ENCODE measurements around the gene CLTCL1. TPM values are rescaled to one million over a fixed set of nuclear protein-coding genes. Genes with fewer than 3 reads are reported as not detected.

The CLTCL1 gene
- total RNA-seq (2014; rRNA removed; shearing (Covaris generic)), result 13.4 and 15.1 TPM in 2 replicates
- polyA plus RNA-seq (2016; fragmentation: Nextera tagmentation; extraction: Ambion mirVana), result 5.4 and 6.6 TPM in 2 replicates
- long read RNA-seq, partial matches to known transcripts, result 1 of 1 reads
- long read RNA-seq, other reads (novel, unspliced or antisense), result 0 of 1 reads

DNA sequence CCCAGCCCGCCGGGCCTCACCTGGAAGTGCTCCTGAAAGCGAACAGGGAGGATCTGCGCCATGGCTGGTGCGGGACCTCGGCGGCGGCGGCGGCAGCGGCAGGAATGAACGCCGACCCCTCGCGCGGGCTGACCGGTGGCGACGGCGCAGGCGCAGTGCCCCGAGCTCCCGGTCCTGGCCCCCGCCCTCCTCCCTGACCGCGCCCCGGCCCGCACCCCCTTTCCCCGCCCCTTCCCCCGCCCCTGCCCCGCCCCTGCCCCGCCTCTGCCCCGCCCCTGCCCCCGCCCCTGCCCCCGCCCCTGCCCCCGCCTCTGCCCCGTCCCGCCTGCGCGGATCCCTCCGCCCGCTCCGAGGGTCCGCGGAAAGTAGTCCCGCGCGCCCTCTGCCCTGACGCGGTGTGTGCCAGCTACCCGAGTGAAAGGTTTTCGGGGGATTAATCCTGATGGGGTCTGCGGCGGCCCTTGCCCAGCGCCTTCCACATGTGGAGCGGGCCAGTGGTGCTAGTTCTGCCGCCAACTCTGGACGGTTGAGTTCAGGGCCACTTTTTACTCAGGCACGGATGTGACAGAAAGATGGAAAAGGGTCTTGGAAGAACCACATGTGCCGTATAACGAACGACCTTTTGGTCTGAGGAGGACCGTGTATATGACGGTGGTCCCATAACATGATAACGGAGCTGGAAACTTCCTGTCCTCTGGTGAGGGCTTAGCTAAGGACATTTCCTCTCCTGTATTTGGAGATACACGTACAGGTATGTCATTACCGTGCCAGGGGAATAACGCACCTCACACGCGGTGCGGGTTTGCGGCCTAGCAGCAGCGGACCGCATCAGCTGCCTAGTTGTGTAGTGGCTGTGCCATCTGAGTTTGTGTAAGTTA is at the start of gene CLTCL1:
TSS of gene CLTCL1 (minus strand) at position 140 of the 878 bp plus-strand sequence. CDS start at position 62, 78 bp downstream.
- ATAC-seq (peak; percentile 60), DNase-seq (ENCODE audit: low spot score) (peak; percentile 89)
- Histone ChIP-seq H4K20me1 (replicated peaks; ENCODE audit: insufficient read depth) (no peaks in the 10 kb centered on the region), H3K4me3 (peak within 1 kb of the TSS; percentile 90), H3K4me1 (ENCODE audit: insufficient read depth) (peaks cover 32% of the 10 kb centered on the region), H3K79me2 (replicated peaks; ENCODE audit: insufficient read depth) (0 out of 2 replicates have a peak, but pooled peaks cover 4% of the 10 kb centered on the region), H3F3A (replicated peaks; ENCODE audit: low read depth) (peaks cover 3% of the 10 kb centered on the region; the same call in 1 of the 2 replicates), H3K27me3 (ENCODE audit: insufficient read depth) (peaks cover 16% of the 10 kb centered on the region), H3K36me3 (ENCODE audit: insufficient read depth) (no peaks in the 10 kb centered on the region), H3K27ac (ENCODE audit: low read depth) (no peak within 1 kb of the TSS), H2AFZ (peak within 1 kb of the TSS; percentile 100), H3K4me2 (peak within 1 kb of the TSS; percentile 99), H3K9me2 (ENCODE audit: insufficient read depth) (no peaks in the 10 kb centered on the region)
- Mint-ChIP-seq H3K27ac (no peak within 1 kb of the TSS), H3K4me1 (peaks cover 32% of the 10 kb centered on the region), H3K27me3 (ENCODE audit: insufficient read depth, low read depth, poor library complexity) (peaks cover 21% of the 10 kb centered on the region), H3K4me3 (peak within 1 kb of the TSS; percentile 90), H3K36me3 (ENCODE audit: low read depth) (no peaks in the 10 kb centered on the region; the same call in 2 of the 3 replicates), H3K9me3 (no peaks in the 10 kb centered on the region; the same call in 2 of the 3 replicates)
- peak; percentile 72 for TF ChIP-seq POLR2AphosphoS5 (IDR thresholded peaks at IDR 0.05; ENCODE audit: low read depth)
- TF ChIP-seq, protein P1, sequence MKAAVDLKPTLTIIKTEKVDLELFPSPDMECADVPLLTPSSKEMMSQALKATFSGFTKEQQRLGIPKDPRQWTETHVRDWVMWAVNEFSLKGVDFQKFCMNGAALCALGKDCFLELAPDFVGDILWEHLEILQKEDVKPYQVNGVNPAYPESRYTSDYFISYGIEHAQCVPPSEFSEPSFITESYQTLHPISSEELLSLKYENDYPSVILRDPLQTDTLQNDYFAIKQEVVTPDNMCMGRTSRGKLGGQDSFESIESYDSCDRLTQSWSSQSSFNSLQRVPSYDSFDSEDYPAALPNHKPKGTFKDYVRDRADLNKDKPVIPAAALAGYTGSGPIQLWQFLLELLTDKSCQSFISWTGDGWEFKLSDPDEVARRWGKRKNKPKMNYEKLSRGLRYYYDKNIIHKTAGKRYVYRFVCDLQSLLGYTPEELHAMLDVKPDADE (IDR thresholded peaks at IDR 0.05), result no peak; the same call in 1 of the 2 replicates

DNA sequence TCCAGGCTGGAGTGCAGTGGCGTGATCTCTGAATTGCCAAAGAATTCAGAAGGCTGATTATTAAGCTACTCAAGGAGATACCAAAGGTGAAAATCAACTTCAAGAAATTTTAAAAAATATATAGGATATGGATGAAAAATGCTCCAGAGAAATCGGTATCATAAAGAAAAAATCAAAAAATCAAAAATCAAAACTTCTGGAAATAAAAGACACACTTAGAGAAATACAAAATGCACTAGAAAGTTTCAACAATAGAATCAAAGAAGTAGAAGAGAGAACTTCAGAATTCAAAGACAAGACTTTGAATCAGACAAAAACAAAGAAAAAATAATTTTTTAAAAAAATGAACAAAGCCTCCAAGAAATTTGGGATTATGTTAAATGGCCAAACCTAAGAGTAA is 45.6 kb upstream of the CLTCL1 start:
- no peak overlapping the region for H3K27ac Mint-ChIP-seq
- Histone ChIP-seq H3K27ac (ENCODE audit: low read depth) (no peak overlapping the region), H3K4me2 (no peak overlapping the region), H3K4me1 (ENCODE audit: insufficient read depth) (no peaks in the 10 kb centered on the region), H3K79me2 (replicated peaks; ENCODE audit: insufficient read depth) (0 out of 2 replicates have a peak, but pooled peaks cover 12% of the 10 kb centered on the region), H2AFZ (no peak overlapping the region), H3K4me3 (no peak overlapping the region), H3K27me3 (ENCODE audit: insufficient read depth) (no peaks in the 10 kb centered on the region), H3K9me2 (ENCODE audit: insufficient read depth) (no peaks in the 10 kb centered on the region), H4K20me1 (replicated peaks; ENCODE audit: insufficient read depth) (no peaks in the 10 kb centered on the region; the same call in 1 of the 2 replicates), H3K36me3 (ENCODE audit: insufficient read depth) (peaks cover 4% of the 10 kb centered on the region; the same call in 1 of the 2 replicates), H3F3A (replicated peaks; ENCODE audit: low read depth) (no peaks in the 10 kb centered on the region)
- H3K9me3 Mint-ChIP-seq, result no peaks in the 10 kb centered on the region; the same call in 2 of the 3 replicates
- H3K36me3 Mint-ChIP-seq (ENCODE audit: low read depth), result peaks cover 81% of the 10 kb centered on the region
- H3K27me3 Mint-ChIP-seq (ENCODE audit: insufficient read depth, low read depth, poor library complexity), result peaks cover 4% of the 10 kb centered on the region
- no peak for DNase-seq (ENCODE audit: low spot score)
- no peak overlapping the region for H3K4me3 Mint-ChIP-seq
- no peak for ATAC-seq
- H3K4me1 Mint-ChIP-seq, result no peaks in the 10 kb centered on the region
- TF ChIP-seq, protein P2, sequence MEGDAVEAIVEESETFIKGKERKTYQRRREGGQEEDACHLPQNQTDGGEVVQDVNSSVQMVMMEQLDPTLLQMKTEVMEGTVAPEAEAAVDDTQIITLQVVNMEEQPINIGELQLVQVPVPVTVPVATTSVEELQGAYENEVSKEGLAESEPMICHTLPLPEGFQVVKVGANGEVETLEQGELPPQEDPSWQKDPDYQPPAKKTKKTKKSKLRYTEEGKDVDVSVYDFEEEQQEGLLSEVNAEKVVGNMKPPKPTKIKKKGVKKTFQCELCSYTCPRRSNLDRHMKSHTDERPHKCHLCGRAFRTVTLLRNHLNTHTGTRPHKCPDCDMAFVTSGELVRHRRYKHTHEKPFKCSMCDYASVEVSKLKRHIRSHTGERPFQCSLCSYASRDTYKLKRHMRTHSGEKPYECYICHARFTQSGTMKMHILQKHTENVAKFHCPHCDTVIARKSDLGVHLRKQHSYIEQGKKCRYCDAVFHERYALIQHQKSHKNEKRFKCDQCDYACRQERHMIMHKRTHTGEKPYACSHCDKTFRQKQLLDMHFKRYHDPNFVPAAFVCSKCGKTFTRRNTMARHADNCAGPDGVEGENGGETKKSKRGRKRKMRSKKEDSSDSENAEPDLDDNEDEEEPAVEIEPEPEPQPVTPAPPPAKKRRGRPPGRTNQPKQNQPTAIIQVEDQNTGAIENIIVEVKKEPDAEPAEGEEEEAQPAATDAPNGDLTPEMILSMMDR (conservative IDR thresholded peaks at IDR 0.05; ENCODE audit: low read depth in 2 of 2), result no peak
- TF ChIP-seq CREB1 (CRISPR knock-in tag; IDR thresholded peaks at IDR 0.05; ENCODE audit: low read depth) (no peak), ZNF331 (CRISPR knock-in tag; IDR thresholded peaks at IDR 0.05; ENCODE audit: low read depth) (no peak), EZH2phosphoT487 (IDR thresholded peaks at IDR 0.05; ENCODE audit: unreplicated experiment) (no peak), NANOG (IDR thresholded peaks at IDR 0.05; ENCODE audit: borderline replicate concordance) (no peak), ZNF114 (CRISPR knock-in tag; IDR thresholded peaks at IDR 0.05) (no peak)
- TF ChIP-seq, protein P1 (IDR thresholded peaks at IDR 0.05), result no peak
- TF ChIP-seq, protein P3, sequence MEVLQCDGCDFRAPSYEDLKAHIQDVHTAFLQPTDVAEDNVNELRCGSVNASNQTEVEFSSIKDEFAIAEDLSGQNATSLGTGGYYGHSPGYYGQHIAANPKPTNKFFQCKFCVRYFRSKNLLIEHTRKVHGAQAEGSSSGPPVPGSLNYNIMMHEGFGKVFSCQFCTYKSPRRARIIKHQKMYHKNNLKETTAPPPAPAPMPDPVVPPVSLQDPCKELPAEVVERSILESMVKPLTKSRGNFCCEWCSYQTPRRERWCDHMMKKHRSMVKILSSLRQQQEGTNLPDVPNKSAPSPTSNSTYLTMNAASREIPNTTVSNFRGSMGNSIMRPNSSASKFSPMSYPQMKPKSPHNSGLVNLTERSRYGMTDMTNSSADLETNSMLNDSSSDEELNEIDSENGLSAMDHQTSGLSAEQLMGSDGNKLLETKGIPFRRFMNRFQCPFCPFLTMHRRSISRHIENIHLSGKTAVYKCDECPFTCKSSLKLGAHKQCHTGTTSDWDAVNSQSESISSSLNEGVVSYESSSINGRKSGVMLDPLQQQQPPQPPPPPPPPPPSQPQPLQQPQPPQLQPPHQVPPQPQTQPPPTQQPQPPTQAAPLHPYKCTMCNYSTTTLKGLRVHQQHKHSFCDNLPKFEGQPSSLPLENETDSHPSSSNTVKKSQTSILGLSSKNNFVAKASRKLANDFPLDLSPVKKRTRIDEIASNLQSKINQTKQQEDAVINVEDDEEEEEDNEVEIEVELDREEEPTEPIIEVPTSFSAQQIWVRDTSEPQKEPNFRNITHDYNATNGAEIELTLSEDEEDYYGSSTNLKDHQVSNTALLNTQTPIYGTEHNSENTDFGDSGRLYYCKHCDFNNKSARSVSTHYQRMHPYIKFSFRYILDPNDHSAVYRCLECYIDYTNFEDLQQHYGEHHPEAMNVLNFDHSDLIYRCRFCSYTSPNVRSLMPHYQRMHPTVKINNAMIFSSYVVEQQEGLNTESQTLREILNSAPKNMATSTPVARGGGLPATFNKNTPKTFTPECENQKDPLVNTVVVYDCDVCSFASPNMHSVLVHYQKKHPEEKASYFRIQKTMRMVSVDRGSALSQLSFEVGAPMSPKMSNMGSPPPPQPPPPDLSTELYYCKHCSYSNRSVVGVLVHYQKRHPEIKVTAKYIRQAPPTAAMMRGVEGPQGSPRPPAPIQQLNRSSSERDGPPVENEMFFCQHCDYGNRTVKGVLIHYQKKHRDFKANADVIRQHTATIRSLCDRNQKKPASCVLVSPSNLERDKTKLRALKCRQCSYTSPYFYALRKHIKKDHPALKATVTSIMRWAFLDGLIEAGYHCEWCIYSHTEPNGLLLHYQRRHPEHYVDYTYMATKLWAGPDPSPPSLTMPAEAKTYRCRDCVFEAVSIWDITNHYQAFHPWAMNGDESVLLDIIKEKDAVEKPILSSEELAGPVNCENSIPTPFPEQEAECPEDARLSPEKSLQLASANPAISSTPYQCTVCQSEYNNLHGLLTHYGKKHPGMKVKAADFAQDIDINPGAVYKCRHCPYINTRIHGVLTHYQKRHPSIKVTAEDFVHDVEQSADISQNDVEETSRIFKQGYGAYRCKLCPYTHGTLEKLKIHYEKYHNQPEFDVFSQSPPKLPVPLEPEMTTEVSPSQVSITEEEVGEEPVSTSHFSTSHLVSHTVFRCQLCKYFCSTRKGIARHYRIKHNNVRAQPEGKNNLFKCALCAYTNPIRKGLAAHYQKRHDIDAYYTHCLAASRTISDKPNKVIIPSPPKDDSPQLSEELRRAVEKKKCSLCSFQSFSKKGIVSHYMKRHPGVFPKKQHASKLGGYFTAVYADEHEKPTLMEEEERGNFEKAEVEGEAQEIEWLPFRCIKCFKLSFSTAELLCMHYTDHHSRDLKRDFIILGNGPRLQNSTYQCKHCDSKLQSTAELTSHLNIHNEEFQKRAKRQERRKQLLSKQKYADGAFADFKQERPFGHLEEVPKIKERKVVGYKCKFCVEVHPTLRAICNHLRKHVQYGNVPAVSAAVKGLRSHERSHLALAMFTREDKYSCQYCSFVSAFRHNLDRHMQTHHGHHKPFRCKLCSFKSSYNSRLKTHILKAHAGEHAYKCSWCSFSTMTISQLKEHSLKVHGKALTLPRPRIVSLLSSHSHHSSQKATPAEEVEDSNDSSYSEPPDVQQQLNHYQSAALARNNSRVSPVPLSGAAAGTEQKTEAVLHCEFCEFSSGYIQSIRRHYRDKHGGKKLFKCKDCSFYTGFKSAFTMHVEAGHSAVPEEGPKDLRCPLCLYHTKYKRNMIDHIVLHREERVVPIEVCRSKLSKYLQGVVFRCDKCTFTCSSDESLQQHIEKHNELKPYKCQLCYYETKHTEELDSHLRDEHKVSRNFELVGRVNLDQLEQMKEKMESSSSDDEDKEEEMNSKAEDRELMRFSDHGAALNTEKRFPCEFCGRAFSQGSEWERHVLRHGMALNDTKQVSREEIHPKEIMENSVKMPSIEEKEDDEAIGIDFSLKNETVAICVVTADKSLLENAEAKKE (CRISPR knock-in tag; IDR thresholded peaks at IDR 0.05), result no peak

Measured in GM23338 (cell line).